CD14-positive monocyte (primary cell): ENCODE measurements around the gene RILP. TPM values are rescaled to one million over a fixed set of nuclear protein-coding genes. Genes with fewer than 3 reads are reported as not detected.
"Not testable (repeated sequence)": the region's sequence is repeated elsewhere in the genome, so short reads cannot be mapped to it uniquely, and the experiment has no call there.

ENCODE experiments used
- DNase-seq, 3 donors: peaks; one replicate each; pipeline ENCODE4 v3.0.0-alpha.2; 2011 to 2022
- H2AFZ ChIP-seq: 2 replicates; pipeline ENCODE4 v1.6.0; 2012; ENCODE audit warnings: mild to moderate bottlenecking, low read depth, low read length, inconsistent platforms; ENCODE audit not compliant: insufficient read depth, poor library complexity, severe bottlenecking
- H3K27ac ChIP-seq, 2 donors: 1 replicate in 1 of 2; 2 replicates in 1 of 2; pipeline ENCODE4 v1.5.1; 2012 to 2013; ENCODE audit warnings: low read length in 2 of 2, control low read depth in 1 of 2, inconsistent platforms in 1 of 2, low read depth in 1 of 2, mild to moderate bottlenecking in 1 of 2
- H3K27me3 ChIP-seq, 2 donors: one replicate each; pipeline versions ENCODE4 v1.6.0 to v1.6.1; 2011 to 2013; ENCODE audit warnings: low read length in 2 of 2; ENCODE audit not compliant: control insufficient read depth in 2 of 2, insufficient read depth in 2 of 2
- H3K36me3 ChIP-seq, 2 donors: replicated peaks in 1 of 2; 1 replicate in 1 of 2; 2 replicates in 1 of 2; pipeline versions ENCODE4 v1.5.1 to v1.6.1; 2012 to 2013; ENCODE audit warnings: low read length in 2 of 2, control low read depth in 1 of 2, inconsistent platforms in 1 of 2, mild to moderate bottlenecking in 1 of 2; ENCODE audit not compliant: insufficient read depth in 2 of 2, control insufficient read depth in 1 of 2
- H3K4me1 ChIP-seq, 2 donors: 1 replicate in 1 of 2; 2 replicates in 1 of 2; pipeline versions ENCODE4 v1.5.1 to v1.6.1; 2012 to 2013; ENCODE audit warnings: low read length in 2 of 2, control low read depth in 1 of 2, inconsistent platforms in 1 of 2, mild to moderate bottlenecking in 1 of 2, moderate library complexity in 1 of 2; ENCODE audit not compliant: insufficient read depth in 2 of 2, control insufficient read depth in 1 of 2
- H3K4me2 ChIP-seq: replicated peaks from 2 replicates; pipeline ENCODE3; 2012; ENCODE audit warnings: low read length, moderate library complexity, mild to moderate bottlenecking; ENCODE audit not compliant: poor library complexity, severe bottlenecking; ENCODE audit errors: extremely low read depth
- H3K4me3 ChIP-seq, 3 experiments: fragments of 200-600 bp in 1 of 3; sonication (generic) in 1 of 3; replicated peaks in 1 of 3; 1 replicate in 2 of 3; 2 replicates in 1 of 3; pipeline ENCODE4 v1.5.1; 2011 to 2013; ENCODE audit warnings: low read length in 3 of 3, mild to moderate bottlenecking in 3 of 3, control low read depth in 2 of 3, low read depth in 2 of 3, inconsistent platforms in 1 of 3, moderate library complexity in 1 of 3
- H3K79me2 ChIP-seq: 2 replicates; pipeline ENCODE4 v1.6.0; 2012; ENCODE audit warnings: mild to moderate bottlenecking, control low read depth, inconsistent platforms, low read length, moderate library complexity; ENCODE audit not compliant: insufficient read depth
- H3K9ac ChIP-seq: 2 replicates; pipeline ENCODE4 v1.6.0; 2017; ENCODE audit warnings: low read length, mild to moderate bottlenecking; ENCODE audit not compliant: insufficient read depth, poor library complexity, severe bottlenecking
- H3K9me3 ChIP-seq, 2 donors: replicated peaks in 1 of 2; 1 replicate in 1 of 2; 2 replicates in 1 of 2; pipeline versions ENCODE4 v1.5.1 to v1.6.1; 2012 to 2013; ENCODE audit warnings: low read length in 2 of 2, control low read depth in 1 of 2; ENCODE audit not compliant: control insufficient read depth in 1 of 2, insufficient read depth in 1 of 2
- H4K20me1 ChIP-seq: 2 replicates; pipeline ENCODE4 v1.6.0; 2012; ENCODE audit warnings: mild to moderate bottlenecking, low read length, control low read depth, moderate library complexity; ENCODE audit not compliant: insufficient read depth
- H3K27ac Mint-ChIP-seq, 7 donors: one replicate each; pipeline ENCODE4 v1.8.0; 2020; ENCODE audit warnings: mild to moderate bottlenecking in 7 of 7, mixed read lengths in 7 of 7, moderate library complexity in 6 of 7, inconsistent platforms in 2 of 7
- H3K27me3 Mint-ChIP-seq, 3 donors: one replicate each; pipeline ENCODE4 v1.8.0; 2021 to 2022; ENCODE audit warnings: low read depth in 3 of 3, mild to moderate bottlenecking in 3 of 3, mixed read lengths in 3 of 3, moderate library complexity in 3 of 3, inconsistent platforms in 1 of 3
- H3K36me3 Mint-ChIP-seq, 2 donors: one replicate each; pipeline ENCODE4 v1.8.0; 2020; ENCODE audit warnings: mixed read lengths in 2 of 2, inconsistent platforms in 1 of 2, mild to moderate bottlenecking in 1 of 2
- H3K4me1 Mint-ChIP-seq: one replicate; pipeline ENCODE4 v1.8.0; 2020; ENCODE audit warnings: mild to moderate bottlenecking, mixed read lengths
- H3K4me3 Mint-ChIP-seq, 2 donors: one replicate each; pipeline ENCODE4 v1.8.0; 2020; ENCODE audit warnings: mild to moderate bottlenecking in 2 of 2, mixed read lengths in 2 of 2, moderate library complexity in 1 of 2
- H3K9me3 Mint-ChIP-seq, 7 donors: one replicate each; pipeline ENCODE4 v1.8.0; 2020 to 2022; ENCODE audit warnings: mixed read lengths in 7 of 7, mild to moderate bottlenecking in 6 of 7, moderate library complexity in 6 of 7, inconsistent platforms in 2 of 7
- CTCF ChIP-seq: fragments of 200-600 bp; IDR thresholded peaks from one replicate; pipeline ENCODE4 v1.8.0; 2022; ENCODE audit warnings: antibody characterized with exemption, mild to moderate bottlenecking
- WGBS: methylation state at CpG from one replicate; pipeline ENCODE4 v1.1.5; 2013; ENCODE audit warnings: missing lambda C conversion rate; ENCODE audit not compliant: insufficient coverage; 5-methylcytosine and 5-hydroxymethylcytosine counted together
- intact Hi-C, 2 donors: fragments of 100-400 bp; cut with micrococcal nuclease; formaldehyde crosslinking; loops; one replicate each; pipeline versions ENCODE4 v1.15.0 to v1.15.1; 2023
- polyA plus RNA-seq, 3 donors: library from polyadenylated mRNA; depleted of rRNA in 1 of 3; unstranded in 2 of 3; stranded (reverse) in 1 of 3; fragments of 300-500 nt in 2 of 3; fragments of >200 nt in 1 of 3; fragmentation: Illumina TruSeq in 2 of 3; gene quantifications; 1 replicate in 2 of 3; 2 replicates in 1 of 3; pipeline ENCODE4 v1.2.3, GENCODE V29; 2012 to 2021

RILP gene
- polyA plus RNA-seq, 3 donors = 23.8 to 49.5 (median 49.4) TPM

DNA sequence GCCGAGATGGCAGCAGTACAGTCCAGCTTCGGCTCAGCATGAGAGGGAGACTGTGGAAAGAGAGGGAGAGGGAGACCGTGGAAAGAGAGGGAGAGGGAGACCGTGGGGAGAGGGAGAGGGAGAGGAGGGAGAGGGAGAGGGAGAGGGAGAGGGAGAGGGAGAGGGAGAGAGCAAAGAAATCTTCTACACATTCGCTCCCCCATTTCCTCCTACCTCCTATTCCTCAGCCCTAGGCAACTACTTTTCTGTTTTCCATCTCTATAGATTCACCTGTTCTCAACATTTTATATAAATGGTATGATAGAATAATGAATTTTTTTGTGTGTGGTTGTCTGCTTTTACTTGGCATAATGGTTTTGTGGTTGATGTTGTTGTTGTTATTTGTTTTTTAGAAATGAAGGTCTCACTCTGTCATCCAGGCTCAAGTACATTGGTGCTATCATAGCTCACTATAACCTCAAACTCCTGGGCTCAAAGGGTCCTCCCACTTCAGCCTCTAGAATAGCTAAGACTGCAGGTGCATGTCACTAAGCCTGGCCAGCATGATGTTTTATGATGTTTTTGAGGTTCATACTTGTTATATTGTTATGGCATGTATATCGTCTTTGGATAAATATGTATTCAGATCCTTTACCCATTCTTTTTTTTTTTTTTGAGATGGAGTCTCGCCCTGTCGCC lies 41.0 kb upstream of the RILP start:
- Histone ChIP-seq H4K20me1 (no peaks in the 10 kb centered on the region), H3K79me2 (no peaks in the 10 kb centered on the region), H3K4me3 (no peak overlapping the region), H3K9me3 (peaks cover 0 to 3% of the 10 kb centered on the region in 2 donors), H3K27me3 (no peaks in the 10 kb centered on the region), H3K4me2 (no peak overlapping the region), H3K36me3 (no peaks in the 10 kb centered on the region), H3K4me1 (no peaks in the 10 kb centered on the region), H3K9ac (no peak overlapping the region), H3K27ac (no peak overlapping the region), H2AFZ (no peak overlapping the region)
- no peaks in the 10 kb centered on the region for H3K4me1 Mint-ChIP-seq
- TF ChIP-seq CTCF = no peak
- no peaks in the 10 kb centered on the region for H3K36me3 Mint-ChIP-seq
- DNase-seq = no peak
- no peak overlapping the region for H3K27ac Mint-ChIP-seq
- WGBS = no CpG with 5 or more reads among the region's 8 CpGs
- no peak overlapping the region for H3K4me3 Mint-ChIP-seq
- H3K27me3 Mint-ChIP-seq = peaks cover 0 to 5% (median 1%) of the 10 kb centered on the region in 3 donors
- peaks cover 2 to 8% (median 6%) of the 10 kb centered on the region in 7 donors for H3K9me3 Mint-ChIP-seq
- intact Hi-C loops = no loop called here

- H3K27ac ChIP-seq, H2AFZ ChIP-seq, DNase-seq, H3K4me2 ChIP-seq, H3K36me3 ChIP-seq, H3K9me3 Mint-ChIP-seq, intact Hi-C loops, H3K9ac ChIP-seq, H3K9me3 ChIP-seq, H4K20me1 ChIP-seq, H3K27ac Mint-ChIP-seq, H3K27me3 ChIP-seq, H3K4me3 Mint-ChIP-seq, H3K36me3 Mint-ChIP-seq, H3K27me3 Mint-ChIP-seq, H3K4me3 ChIP-seq: not testable (repeated sequence)
- peaks cover 12 to 15% of the 10 kb centered on the region in 2 donors for H3K4me1 ChIP-seq
- no CpG with 5 or more reads among the region's 6 CpGs for WGBS
- peaks cover 13% of the 10 kb centered on the region for H3K4me1 Mint-ChIP-seq
- peaks cover 13% of the 10 kb centered on the region for H3K79me2 ChIP-seq
These were observed 38.7 kb upstream of the RILP start for GRCh38 chr17:1688405-1688804.
